GM12865 (cell line): Measurements from ENCODE around the gene STEAP4.
A peak's percentile ranks its signal among the peaks of the same experiment; 100 is the strongest.

ENCODE experiments used
- DNase-seq: peaks from one replicate; pipeline ENCODE4 v3.0.0; 2010; ENCODE audit warnings: low read depth
- H3K4me3 ChIP-seq: 2 replicates; pipeline ENCODE4 v1.5.1; 2011; ENCODE audit warnings: mild to moderate bottlenecking, low read depth, low read length, control low read depth
- TF ChIP-seq, protein P1 (sequence below): IDR thresholded peaks from 2 replicates; pipeline ENCODE4 v1.5.1; 2011; ENCODE audit warnings: low read length, control low read depth, low read depth, inconsistent platforms; ENCODE audit not compliant: insufficient read depth; ENCODE audit errors: missing control alignments

STEAP4 gene

GRCh38 chr7:88254721-88255424 is 51.8 kb downstream of the STEAP4 start:
- TF ChIP-seq, protein P1, sequence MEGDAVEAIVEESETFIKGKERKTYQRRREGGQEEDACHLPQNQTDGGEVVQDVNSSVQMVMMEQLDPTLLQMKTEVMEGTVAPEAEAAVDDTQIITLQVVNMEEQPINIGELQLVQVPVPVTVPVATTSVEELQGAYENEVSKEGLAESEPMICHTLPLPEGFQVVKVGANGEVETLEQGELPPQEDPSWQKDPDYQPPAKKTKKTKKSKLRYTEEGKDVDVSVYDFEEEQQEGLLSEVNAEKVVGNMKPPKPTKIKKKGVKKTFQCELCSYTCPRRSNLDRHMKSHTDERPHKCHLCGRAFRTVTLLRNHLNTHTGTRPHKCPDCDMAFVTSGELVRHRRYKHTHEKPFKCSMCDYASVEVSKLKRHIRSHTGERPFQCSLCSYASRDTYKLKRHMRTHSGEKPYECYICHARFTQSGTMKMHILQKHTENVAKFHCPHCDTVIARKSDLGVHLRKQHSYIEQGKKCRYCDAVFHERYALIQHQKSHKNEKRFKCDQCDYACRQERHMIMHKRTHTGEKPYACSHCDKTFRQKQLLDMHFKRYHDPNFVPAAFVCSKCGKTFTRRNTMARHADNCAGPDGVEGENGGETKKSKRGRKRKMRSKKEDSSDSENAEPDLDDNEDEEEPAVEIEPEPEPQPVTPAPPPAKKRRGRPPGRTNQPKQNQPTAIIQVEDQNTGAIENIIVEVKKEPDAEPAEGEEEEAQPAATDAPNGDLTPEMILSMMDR, result no peak
- H3K4me3 ChIP-seq, result no peak overlapping the region
- DNase-seq, result no peak

DNA sequence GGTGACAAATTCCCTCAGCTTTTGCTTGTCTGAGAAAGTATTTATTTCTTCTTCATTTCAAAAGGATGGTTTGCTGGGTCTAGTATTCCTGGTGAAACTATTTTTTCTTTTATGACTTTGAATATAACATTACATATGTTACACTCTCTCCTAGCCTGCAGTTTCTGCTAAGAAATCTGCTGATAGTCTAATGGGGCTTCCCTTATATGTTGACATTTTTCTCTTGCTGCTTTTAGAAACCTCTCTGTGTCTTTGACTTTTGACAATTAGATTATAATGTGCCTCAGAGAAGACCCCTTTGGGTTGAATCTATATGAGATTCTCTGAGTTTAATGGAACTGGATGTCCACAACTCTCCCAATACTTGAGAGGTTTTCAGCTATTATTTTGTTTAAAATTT is 53.1 kb downstream of the STEAP4 start:
- no peak overlapping the region for H3K4me3 ChIP-seq
- no peak for DNase-seq
- TF ChIP-seq, protein P1, result no peak

DNA sequence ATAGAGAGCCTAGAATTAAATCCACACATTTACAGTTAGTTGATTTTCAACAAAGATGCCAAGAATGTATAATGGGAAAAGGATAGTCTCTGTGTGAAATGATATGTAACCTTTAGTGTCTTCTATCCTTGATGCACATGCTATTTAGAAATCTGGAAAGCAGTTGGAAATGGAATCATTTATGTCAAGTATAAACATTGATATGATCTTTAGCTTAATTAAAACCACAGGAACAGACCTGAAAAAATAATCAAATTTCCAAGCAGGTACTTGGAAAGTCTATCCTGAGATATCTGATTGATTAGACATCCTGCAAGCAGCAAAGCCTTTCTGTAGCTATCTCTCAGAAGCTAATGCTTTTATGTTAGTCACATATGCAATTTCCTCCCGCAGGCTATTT is 62.4 kb downstream of the STEAP4 start:
- no peak overlapping the region for H3K4me3 ChIP-seq

GRCh38 chr7:88243345-88243909 is 63.3 kb downstream of the STEAP4 start:
- DNase-seq, result peak; percentile 26
- TF ChIP-seq, protein P1, result peak; percentile 53
- H3K4me3 ChIP-seq, result no peak overlapping the region

More for the DNA sequence above, 62.4 kb downstream of the STEAP4 start:
- no peak for DNase-seq
- TF ChIP-seq, protein P1, result no peak

DNA sequence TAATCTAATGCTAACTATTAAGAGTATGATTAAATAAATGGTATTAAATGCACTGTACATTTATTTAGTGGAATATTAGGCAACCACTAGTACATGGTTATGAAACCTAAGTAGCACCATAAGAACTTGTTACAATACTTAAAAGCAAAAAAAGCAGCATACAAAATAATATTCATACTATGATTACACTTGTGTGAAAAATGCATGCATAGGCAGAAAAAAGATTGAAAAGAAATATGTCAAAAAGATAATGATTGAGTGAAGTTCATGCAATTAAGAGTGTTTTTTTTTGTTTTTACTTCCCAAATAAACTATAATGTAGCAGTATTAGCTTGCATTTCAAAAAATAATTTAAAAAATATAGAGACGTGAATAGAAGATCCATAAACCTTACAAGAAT is 66.8 kb downstream of the STEAP4 start:
- TF ChIP-seq, protein P1, result no peak
- no peak overlapping the region for H3K4me3 ChIP-seq
- DNase-seq, result no peak

DNA sequence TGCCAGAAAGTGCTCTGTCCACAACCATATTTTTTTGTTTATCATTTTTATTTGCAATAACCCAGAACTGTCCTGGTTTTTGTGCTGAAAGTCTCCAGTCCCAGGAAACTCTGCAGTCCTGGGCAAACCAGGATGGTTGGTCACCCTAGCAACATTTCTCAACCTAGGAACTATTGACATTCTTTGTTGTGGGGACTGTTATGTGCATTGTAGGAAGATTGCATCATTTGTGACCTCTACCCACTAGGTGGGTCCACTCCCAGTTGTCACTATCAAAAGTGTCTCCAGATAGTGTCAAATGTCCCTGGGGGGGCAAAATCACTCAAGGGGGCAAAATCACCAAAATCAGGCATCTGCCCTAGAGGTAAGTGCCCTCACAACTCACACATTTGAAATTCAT is 72.9 kb downstream of the STEAP4 start:
- DNase-seq, result no peak
- H3K4me3 ChIP-seq, result no peak overlapping the region
- TF ChIP-seq, protein P1, result no peak

DNA sequence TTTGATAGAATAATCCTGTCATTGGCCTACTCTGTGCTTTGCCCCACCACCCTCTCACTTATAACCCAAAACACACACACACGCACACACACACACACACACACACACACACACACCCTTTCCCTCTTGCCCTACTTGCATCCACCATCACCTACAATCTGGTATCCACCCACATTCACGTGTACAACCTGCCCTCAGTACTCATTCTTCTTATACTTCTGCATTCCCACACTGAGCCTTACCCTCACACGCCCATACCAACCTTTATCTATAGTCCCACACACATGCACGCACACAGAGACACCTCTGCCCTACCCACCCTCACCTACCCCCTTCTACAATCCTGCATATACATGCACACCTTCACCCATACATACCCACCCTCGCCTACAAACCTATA is 76.0 kb downstream of the STEAP4 start:
- TF ChIP-seq, protein P1, result no peak
- H3K4me3 ChIP-seq, result no peak overlapping the region
- DNase-seq, result no peak
